ENCODE measurements around the gene PIP5K1B. TPM values are rescaled to one million over a fixed set of nuclear protein-coding genes. Genes with fewer than 3 reads are reported as not detected.

Gene PIP5K1B
- total RNA-seq, 1 experiment from 2014 or later, result 0.20 TPM

- no peak for ATAC-seq
- DNase-seq (ENCODE audit: low read depth, low spot score), result no peak
Observed at GRCh38 chr9:68755752-68756151, 50.7 kb downstream of the PIP5K1B start.

More at GRCh38 chr9:68755752-68756151, 50.7 kb downstream of the PIP5K1B start:
- ChIA-PET CTCF (no interaction called here), POLR2A (no interaction called here), RAD21 (ENCODE audit: low non-redundant PET in 1 of 2, low total read pairs in 2 of 2, uncharacterized antibody in 2 of 2, unreplicated experiment in 2 of 2) (no interaction called here)
- Histone ChIP-seq H3K79me2 (ENCODE audit: insufficient read depth, low read length) (no peaks in the 10 kb centered on the region), H4K20me1 (ENCODE audit: insufficient read depth) (no peaks in the 10 kb centered on the region), H2AFZ (ENCODE audit: low read depth, low read length, poor library complexity, severe bottlenecking) (no peak overlapping the region), H3K4me2 (ENCODE audit: low read length) (no peak overlapping the region), H3K27me3 (ENCODE audit: insufficient read depth, low read length) (peaks cover 42% of the 10 kb centered on the region), H3K27ac (ENCODE audit: low read depth, low read length) (no peak overlapping the region), H3K9me3 (ENCODE audit: control insufficient read depth in 1 of 2, insufficient read depth in 1 of 2, low read depth in 1 of 2, low read length in 2 of 2) (no peaks in the 10 kb centered on the region), H3K9me2 (ENCODE audit: insufficient read depth) (no peaks in the 10 kb centered on the region), H3K4me1 (ENCODE audit: control insufficient read depth in 1 of 2, insufficient read depth in 2 of 2, low read length in 2 of 2) (no peaks in the 10 kb centered on the region), H3K9ac (ENCODE audit: low read length) (no peak overlapping the region), H3K4me3 (replicated peaks in 1 of 2; ENCODE audit: low read depth in 1 of 2, low read length in 2 of 2) (no peak overlapping the region), H3K36me3 (ENCODE audit: control insufficient read depth in 1 of 2, insufficient read depth in 2 of 2, low read length in 2 of 2) (no peaks in the 10 kb centered on the region)
- TF ChIP-seq POLR2A (IDR thresholded peaks at IDR 0.05; ENCODE audit: borderline replicate concordance, extremely low read depth, insufficient read depth, insufficient read length) (no peak), ZBTB33 (IDR thresholded peaks at IDR 0.05; ENCODE audit: extremely low read depth, insufficient replicate concordance, low read length) (no peak), TCF7L2 (IDR thresholded peaks at IDR 0.05; ENCODE audit: borderline replicate concordance, extremely low read depth, insufficient read depth, insufficient read length) (no peak), RAD21 (IDR thresholded peaks at IDR 0.05; ENCODE audit: low read depth) (no peak), EGR1 (IDR thresholded peaks at IDR 0.05; ENCODE audit: low read depth) (no peak), MAX (IDR thresholded peaks at IDR 0.05) (no peak)
- intact Hi-C loops (cut with micrococcal nuclease), result loop anchor here (10.0 kb wide), 4 partner anchors 59 to 889 kb away; no protein-coding TSS in a partner anchor
- no TSS peak for BruUV-seq (replicated peaks)

All from HCT116 (cell line).